ENCODE data around the gene KLHL12. TPM values are rescaled to one million over a fixed set of nuclear protein-coding genes. Genes with fewer than 3 reads are reported as not detected.

KLHL12 gene
- total RNA-seq, 4 donors from 2014 or later, result 12.4 to 25.2 (median 20.8) TPM

GRCh38 chr1:202890392-202890791, 36.6 kb downstream of the KLHL12 start:
- TF ChIP-seq CTCF (IDR thresholded peaks at IDR 0.05), result no peak
- DNase-seq (ENCODE audit: low spot score) (no peak), ATAC-seq (ENCODE audit: low FRiP score) (no peak)

- peak; percentile 99 for ATAC-seq (ENCODE audit: low FRiP score)
- no peak for TF ChIP-seq CTCF (IDR thresholded peaks at IDR 0.05)
- DNase-seq (ENCODE audit: low spot score), result peak; percentile 86
Measured at GRCh38 chr1:202888531-202889360, 38.3 kb downstream of the KLHL12 start, which contains the start of gene RABIF. RABIF (minus strand) TSS chr1:202889149; CDS start chr1:202889098, 51 bp downstream.

- TF ChIP-seq CTCF (IDR thresholded peaks at IDR 0.05), result no peak
- ATAC-seq (ENCODE audit: low FRiP score), result peak; percentile 2
- no peak for DNase-seq (ENCODE audit: low spot score)
Measured at GRCh38 chr1:202888221-202888530, 38.9 kb downstream of the KLHL12 start.

GRCh38 chr1:202880961-202881460, 46.0 kb downstream of the KLHL12 start:
- ATAC-seq (ENCODE audit: low FRiP score) (no peak), DNase-seq (ENCODE audit: low spot score) (no peak)
- TF ChIP-seq CTCF (IDR thresholded peaks at IDR 0.05), result no peak

- ATAC-seq (ENCODE audit: low FRiP score) (no peak), DNase-seq (ENCODE audit: low spot score) (no peak)
- no peak for TF ChIP-seq CTCF (IDR thresholded peaks at IDR 0.05)
Measured at GRCh38 chr1:202880062-202880461, 47.0 kb downstream of the KLHL12 start.

GRCh38 chr1:202879128-202879527, 47.9 kb downstream of the KLHL12 start:
- ATAC-seq (ENCODE audit: low FRiP score) (no peak), DNase-seq (ENCODE audit: low spot score) (no peak)
- TF ChIP-seq CTCF (IDR thresholded peaks at IDR 0.05), result no peak

GRCh38 chr1:202873026-202873425, 54.0 kb downstream of the KLHL12 start:
- DNase-seq (ENCODE audit: low spot score) (no peak), ATAC-seq (ENCODE audit: low FRiP score) (no peak)
- no peak for TF ChIP-seq CTCF (IDR thresholded peaks at IDR 0.05)

Measured in omental fat pad (tissue), 4 donors.